ENCODE data around the gene PGLYRP3.

The PGLYRP3 gene

GRCh38 chr1:153313288-153313687 lies 536 bp upstream of the PGLYRP3 start:
- POLR2A ChIA-PET (ENCODE audit: low non-redundant PET): no interaction called here
- no peak overlapping the region for H3K27ac ChIP-seq
- no peak for DNase-seq (ENCODE audit: low spot score)
- CTCF ChIA-PET: interaction anchor here (0.7 kb wide), 1 partner anchor 302 kb away, joined by 3 read pairs; no protein-coding TSS in a partner anchor
- no peak for TF ChIP-seq CTCF (conservative IDR thresholded peaks at IDR 0.05; ENCODE audit: low read depth)

- H3K27ac ChIP-seq: no peak overlapping the region
- TF ChIP-seq CTCF (conservative IDR thresholded peaks at IDR 0.05; ENCODE audit: low read depth): no peak
- DNase-seq (ENCODE audit: low spot score): no peak
- CTCF ChIA-PET: no interaction called here
- POLR2A ChIA-PET (ENCODE audit: low non-redundant PET): no interaction called here
Measured at GRCh38 chr1:153310526-153310925, 2.2 kb downstream of the PGLYRP3 start.

- ChIA-PET CTCF (no interaction called here), POLR2A (ENCODE audit: low non-redundant PET) (no interaction called here)
- H3K27ac ChIP-seq: no peak overlapping the region
- no peak for TF ChIP-seq CTCF (conservative IDR thresholded peaks at IDR 0.05; ENCODE audit: low read depth)
- DNase-seq (ENCODE audit: low spot score): no peak
Measured at GRCh38 chr1:153309441-153309840, 3.3 kb downstream of the PGLYRP3 start.

GRCh38 chr1:153308540-153308939 lies 4.2 kb downstream of the PGLYRP3 start:
- CTCF ChIA-PET: no interaction called here
- no peak for DNase-seq (ENCODE audit: low spot score)
- POLR2A ChIA-PET (ENCODE audit: low non-redundant PET): no interaction called here
- H3K27ac ChIP-seq: no peak overlapping the region
- no peak for TF ChIP-seq CTCF (conservative IDR thresholded peaks at IDR 0.05; ENCODE audit: low read depth)

- ChIA-PET POLR2A (ENCODE audit: low non-redundant PET) (no interaction called here), CTCF (no interaction called here)
- no peak for DNase-seq (ENCODE audit: low spot score)
- H3K27ac ChIP-seq: no peak overlapping the region
- TF ChIP-seq CTCF (conservative IDR thresholded peaks at IDR 0.05; ENCODE audit: low read depth): no peak
Measured at GRCh38 chr1:153307221-153307600, 5.5 kb downstream of the PGLYRP3 start.

- CTCF ChIA-PET: no interaction called here
- POLR2A ChIA-PET (ENCODE audit: low non-redundant PET): no interaction called here
- no peak for TF ChIP-seq CTCF (conservative IDR thresholded peaks at IDR 0.05; ENCODE audit: low read depth)
- no peak overlapping the region for H3K27ac ChIP-seq
- no peak for DNase-seq (ENCODE audit: low spot score)
Measured at GRCh38 chr1:153306303-153307220, 6.2 kb downstream of the PGLYRP3 start.
